ENCODE results near the gene MAPKBP1. TPM values are rescaled to one million over a fixed set of nuclear protein-coding genes. Genes with fewer than 3 reads are reported as not detected.

The MAPKBP1 gene
- total RNA-seq, 4 donors from 2014 or later = 18.2 to 54.6 (median 42.9) TPM

- Histone ChIP-seq H3K9me3 (no peaks in the 10 kb centered on the region), H3K36me3 (peaks cover 9 to 49% (median 45%) of the 10 kb centered on the region in 4 donors)
Observed at GRCh38 chr15:41811432-41812195, 37.3 kb downstream of the MAPKBP1 start.

DNA sequence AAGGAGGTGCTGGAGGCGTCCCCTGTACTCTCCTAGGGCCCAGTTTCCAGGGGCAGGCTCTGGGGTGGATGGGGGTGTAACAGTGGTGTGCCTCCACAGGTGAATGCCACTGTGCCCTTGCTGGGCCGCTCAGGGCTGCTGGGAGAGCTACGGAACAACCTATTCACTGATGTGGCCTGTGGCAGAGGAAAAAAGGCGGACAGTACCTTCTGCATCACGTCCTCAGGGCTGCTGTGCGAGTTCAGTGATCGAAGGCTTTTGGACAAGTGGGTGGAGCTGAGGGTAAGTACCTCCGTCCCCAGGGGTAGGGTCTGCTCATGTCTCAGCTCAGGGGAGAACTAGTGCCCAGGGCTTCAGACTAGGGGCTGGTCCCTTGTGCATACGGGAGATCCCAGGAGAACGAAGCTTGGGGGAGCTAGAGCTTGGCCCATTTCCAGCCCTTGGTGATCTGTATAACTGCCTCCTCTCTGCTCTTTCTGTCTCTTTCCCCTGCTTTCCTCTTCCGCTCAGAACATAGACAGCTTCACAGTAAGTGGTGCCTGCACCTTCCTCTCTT is 38.6 kb downstream of the MAPKBP1 start:
- Histone ChIP-seq H3K27ac (replicated peaks in 1 of 4) (no peak overlapping the region), H3K9me3 (no peaks in the 10 kb centered on the region), H3K36me3 (peaks cover 22 to 62% (median 58%) of the 10 kb centered on the region in 4 donors), H3K27me3 (no peaks in the 10 kb centered on the region), H3K4me3 (no peak overlapping the region), H3K4me1 (peaks cover 6 to 33% (median 14%) of the 10 kb centered on the region in 4 donors)
- no peak for TF ChIP-seq CTCF (IDR thresholded peaks at IDR 0.05)
- no peak for TF ChIP-seq POLR2AphosphoS5 (IDR thresholded peaks at IDR 0.05)
- intact Hi-C loops (cut with DNase I) = loop anchor here (10.0 kb wide), 2 partner anchors 208 to 258 kb away; partner anchors contain the start of gene TYRO3
- 76% methylated on average over 5 of the region's 11 CpGs for WGBS
- DNase-seq (ENCODE audit: extremely low spot score) = no peak

More at GRCh38 chr15:41811432-41812195, 37.3 kb downstream of the MAPKBP1 start:
- peak; percentile 95 for DNase-seq (ENCODE audit: extremely low spot score)
- peaks cover 8 to 43% (median 21%) of the 10 kb centered on the region in 4 donors for H3K4me1 ChIP-seq
- no peak overlapping the region for H3K4me3 ChIP-seq
- WGBS = 27% methylated on average over 11 of the region's 18 CpGs
- no peaks in the 10 kb centered on the region for H3K27me3 ChIP-seq
- TF ChIP-seq POLR2AphosphoS5 (IDR thresholded peaks at IDR 0.05) = peak; percentile 32 to 57
- no peak for TF ChIP-seq EP300 (IDR thresholded peaks at IDR 0.05)
- peak; percentile 89 to 96 (median 93) for TF ChIP-seq CTCF (IDR thresholded peaks at IDR 0.05)
- no peak for TF ChIP-seq POLR2A (IDR thresholded peaks at IDR 0.05; ENCODE audit: low read depth)
- intact Hi-C loops (cut with DNase I) = loop anchor here (2.0 to 10.0 kb wide), 3 partner anchors 39 to 257 kb away; partner anchors contain the start of gene TYRO3
- H3K27ac ChIP-seq (replicated peaks in 1 of 4) = peak overlapping the region in 1 of 4 donors; percentile 31

DNA sequence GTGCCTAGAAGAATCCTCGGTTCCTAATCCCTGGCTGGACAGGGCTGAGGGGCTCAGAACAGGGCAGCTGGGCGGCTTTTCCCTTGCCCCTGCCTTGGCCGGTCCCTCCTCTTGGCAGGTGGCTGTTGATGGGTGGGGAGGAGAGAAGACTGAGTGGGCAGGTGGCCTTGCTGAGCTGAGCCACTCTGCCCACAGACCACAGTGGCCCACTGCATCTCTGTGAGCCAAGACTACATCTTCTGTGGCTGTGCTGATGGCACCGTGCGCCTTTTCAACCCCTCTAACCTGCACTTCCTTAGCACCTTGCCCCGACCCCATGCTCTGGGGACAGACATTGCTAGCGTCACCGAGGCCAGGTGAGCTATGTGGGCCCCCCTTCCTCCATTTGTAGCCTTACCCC is 39.1 kb downstream of the MAPKBP1 start:
- intact Hi-C loops (cut with DNase I) = loop anchor here (10.0 kb wide), 2 partner anchors 209 to 259 kb away; partner anchors contain the start of gene TYRO3
- H3K36me3 ChIP-seq = peaks cover 27 to 67% (median 63%) of the 10 kb centered on the region in 4 donors
- H3K4me3 ChIP-seq = no peak overlapping the region
- TF ChIP-seq EP300 (IDR thresholded peaks at IDR 0.05) = no peak
- no peak for TF ChIP-seq CTCF (IDR thresholded peaks at IDR 0.05)
- no peak for TF ChIP-seq POLR2AphosphoS5 (IDR thresholded peaks at IDR 0.05)
- TF ChIP-seq POLR2A (IDR thresholded peaks at IDR 0.05; ENCODE audit: low read depth) = no peak
- H3K9me3 ChIP-seq = no peaks in the 10 kb centered on the region
- no peak overlapping the region for H3K27ac ChIP-seq (replicated peaks in 1 of 4)
- DNase-seq (ENCODE audit: extremely low spot score) = no peak
- H3K27me3 ChIP-seq = no peaks in the 10 kb centered on the region
- 88% methylated on average over 8 of the region's 8 CpGs for WGBS
- peaks cover 6 to 33% (median 14%) of the 10 kb centered on the region in 4 donors for H3K4me1 ChIP-seq

DNA sequence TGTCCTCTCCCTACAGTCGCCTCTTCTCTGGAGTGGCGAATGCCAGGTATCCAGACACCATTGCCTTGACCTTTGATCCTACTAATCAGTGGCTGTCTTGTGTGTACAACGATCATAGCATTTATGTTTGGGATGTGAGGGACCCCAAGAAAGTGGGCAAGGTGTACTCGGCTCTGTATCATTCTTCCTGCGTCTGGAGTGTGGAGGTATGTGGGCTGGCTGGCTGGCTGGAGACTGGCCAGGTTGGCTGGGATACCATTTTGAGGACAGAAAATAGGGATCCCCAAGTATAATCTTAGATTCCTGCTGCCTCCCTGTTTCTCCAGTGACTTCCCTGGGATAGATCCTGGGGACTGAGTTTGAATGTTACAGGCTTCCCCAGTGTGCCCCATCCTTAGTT is 40.2 kb downstream of the MAPKBP1 start:
- TF ChIP-seq POLR2A (IDR thresholded peaks at IDR 0.05; ENCODE audit: low read depth) (no peak), POLR2AphosphoS5 (IDR thresholded peaks at IDR 0.05) (no peak), EP300 (IDR thresholded peaks at IDR 0.05) (no peak), CTCF (IDR thresholded peaks at IDR 0.05) (no peak)
- Histone ChIP-seq H3K27ac (replicated peaks in 1 of 4) (no peak overlapping the region), H3K36me3 (peaks cover 38 to 78% (median 74%) of the 10 kb centered on the region in 4 donors), H3K9me3 (no peaks in the 10 kb centered on the region), H3K4me3 (no peak overlapping the region), H3K27me3 (no peaks in the 10 kb centered on the region), H3K4me1 (peaks cover 6 to 23% (median 13%) of the 10 kb centered on the region in 4 donors)
- intact Hi-C loops (cut with DNase I) = loop anchor here (10.0 kb wide), 2 partner anchors 210 to 260 kb away; partner anchors contain the start of gene TYRO3
- no peak for DNase-seq (ENCODE audit: extremely low spot score)
- 90% methylated on average over 5 of the region's 5 CpGs for WGBS

Measured in esophagus muscularis mucosa (tissue), 4 donors.